GM23338 (cell line): ENCODE data around the gene SSR3. TPM values are rescaled to one million over a fixed set of nuclear protein-coding genes. Genes with fewer than 3 reads are reported as not detected.

Experiments used
- ATAC-seq: fragments of 200-7000 bp; cut with Tn5 transposase; 3 replicates; pipeline ENCODE4 v1.9.1; 2020
- DNase-seq: peaks from one replicate; pipeline ENCODE4 v3.0.0-alpha.2; 2015; ENCODE audit warnings: low spot score
- H2AFZ ChIP-seq: fragments of 200-600 bp; sonication (generic); 2 replicates; pipeline ENCODE4 v1.8.0; 2016; ENCODE audit warnings: antibody characterized with exemption, mild to moderate bottlenecking, moderate library complexity
- H3F3A ChIP-seq: fragments of 200-600 bp; sonication (generic); replicated peaks from 2 replicates; pipeline ENCODE4 v1.8.0; 2017; ENCODE audit warnings: antibody characterized with exemption, mixed run types, low read depth
- H3K27ac ChIP-seq: fragments of 200-600 bp; sonication (generic); 2 replicates; pipeline ENCODE4 v1.6.1; 2016; ENCODE audit warnings: low read depth
- H3K27me3 ChIP-seq: fragments of 200-600 bp; sonication (generic); 2 replicates; pipeline ENCODE4 v1.8.0; 2016; ENCODE audit warnings: mild to moderate bottlenecking, mixed run types, moderate library complexity; ENCODE audit not compliant: insufficient read depth
- H3K36me3 ChIP-seq: fragments of 200-600 bp; sonication (generic); 2 replicates; pipeline ENCODE4 v1.8.0; 2016; ENCODE audit warnings: mild to moderate bottlenecking; ENCODE audit not compliant: insufficient read depth
- H3K4me1 ChIP-seq: fragments of 200-600 bp; sonication (generic); 2 replicates; pipeline ENCODE4 v1.8.0; 2016; ENCODE audit warnings: mild to moderate bottlenecking, moderate library complexity; ENCODE audit not compliant: insufficient read depth
- H3K4me2 ChIP-seq: fragments of 200-600 bp; sonication (generic); 2 replicates; pipeline ENCODE4 v1.7.1; 2017; ENCODE audit warnings: mixed run types
- H3K4me3 ChIP-seq: fragments of 200-600 bp; sonication (generic); 2 replicates; pipeline ENCODE4 v1.6.1; 2016; ENCODE audit warnings: mixed run types
- H3K79me2 ChIP-seq: fragments of 200-600 bp; sonication (generic); replicated peaks from 2 replicates; pipeline ENCODE4 v1.8.0; 2017; ENCODE audit warnings: mild to moderate bottlenecking; ENCODE audit not compliant: insufficient read depth
- H3K9me2 ChIP-seq: fragments of 200-600 bp; sonication (generic); 2 replicates; pipeline ENCODE4 v1.8.0; 2017; ENCODE audit not compliant: insufficient read depth
- H4K20me1 ChIP-seq: fragments of 200-600 bp; sonication (generic); replicated peaks from 2 replicates; pipeline ENCODE4 v1.8.0; 2017; ENCODE audit warnings: mild to moderate bottlenecking; ENCODE audit not compliant: insufficient read depth
- H3K27ac Mint-ChIP-seq: 2 replicates; pipeline ENCODE4 v1.8.0; 2020; ENCODE audit warnings: inconsistent platforms, mild to moderate bottlenecking, moderate library complexity, mixed read lengths
- H3K27me3 Mint-ChIP-seq: 3 replicates; pipeline ENCODE4 v1.8.0; 2022; ENCODE audit warnings: low read depth, mild to moderate bottlenecking, moderate library complexity, mixed read lengths, inconsistent platforms; ENCODE audit not compliant: insufficient read depth, poor library complexity
- H3K36me3 Mint-ChIP-seq: 3 replicates; pipeline ENCODE4 v1.8.0; 2021; ENCODE audit warnings: low read depth, mild to moderate bottlenecking, inconsistent platforms, moderate library complexity, mixed read lengths
- H3K4me1 Mint-ChIP-seq: 3 replicates; pipeline ENCODE4 v1.8.0; 2020; ENCODE audit warnings: mild to moderate bottlenecking, inconsistent platforms, mixed read lengths
- H3K4me3 Mint-ChIP-seq: 3 replicates; pipeline ENCODE4 v1.8.0; 2021; ENCODE audit warnings: moderate library complexity, mild to moderate bottlenecking, inconsistent platforms, mixed read lengths
- H3K9me3 Mint-ChIP-seq: 3 replicates; pipeline ENCODE4 v1.8.0; 2020; ENCODE audit warnings: moderate library complexity, mild to moderate bottlenecking, inconsistent platforms, mixed read lengths
- CREB1 ChIP-seq: fragments of 250-450 bp; sonication (Bioruptor Pico); IDR thresholded peaks from 2 replicates; pipeline ENCODE4 v1.5.0; 2020; ENCODE audit warnings: low read depth, mild to moderate bottlenecking, moderate library complexity
- ETS1 ChIP-seq: IDR thresholded peaks from 2 replicates; pipeline ENCODE4 v1.6.1; 2016; ENCODE audit warnings: antibody characterized with exemption
- EZH2 ChIP-seq: fragments of 200-600 bp; sonication (generic); IDR thresholded peaks from one replicate; pipeline ENCODE4 v1.8.0; 2017; ENCODE audit warnings: antibody characterized with exemption, mild to moderate bottlenecking, low read depth; ENCODE audit not compliant: unreplicated experiment
- EZH2phosphoT487 ChIP-seq: fragments of 200-600 bp; sonication (generic); IDR thresholded peaks from one replicate; pipeline ENCODE4 v1.8.1; 2018; ENCODE audit warnings: antibody characterized with exemption; ENCODE audit not compliant: unreplicated experiment
- JUNB ChIP-seq: IDR thresholded peaks from one replicate; pipeline ENCODE4 v1.6.1; 2016; ENCODE audit warnings: antibody characterized with exemption; ENCODE audit not compliant: unreplicated experiment
- NANOG ChIP-seq: IDR thresholded peaks from 2 replicates; pipeline ENCODE4 v1.6.1; 2016; ENCODE audit warnings: antibody characterized with exemption, borderline replicate concordance
- POLR2AphosphoS5 ChIP-seq: IDR thresholded peaks from 2 replicates; pipeline ENCODE4 v1.6.1; 2016; ENCODE audit warnings: antibody characterized with exemption, low read depth
- REST ChIP-seq: IDR thresholded peaks from one replicate; pipeline ENCODE4 v1.6.1; 2018; ENCODE audit warnings: antibody characterized with exemption; ENCODE audit not compliant: unreplicated experiment
- STAT1 ChIP-seq: IDR thresholded peaks from one replicate; pipeline ENCODE4 v1.6.1; 2016; ENCODE audit warnings: antibody characterized with exemption; ENCODE audit not compliant: unreplicated experiment
- ZNF114 ChIP-seq: fragments of 250-450 bp; sonication (Bioruptor Pico); IDR thresholded peaks from 2 replicates; pipeline ENCODE4 v1.5.0; 2020; ENCODE audit warnings: mild to moderate bottlenecking, moderate library complexity
- ZNF331 ChIP-seq: fragments of 250-450 bp; sonication (Bioruptor Pico); IDR thresholded peaks from 2 replicates; pipeline ENCODE4 v1.5.0; 2020; ENCODE audit warnings: low read depth, mild to moderate bottlenecking, moderate library complexity
- ZNF462 ChIP-seq: fragments of 250-450 bp; sonication (Bioruptor Pico); IDR thresholded peaks from 2 replicates; pipeline ENCODE4 v1.5.0; 2020; ENCODE audit warnings: mild to moderate bottlenecking, moderate library complexity
- polyA plus RNA-seq: library from polyadenylated mRNA; unstranded; fragments of >200 nt; fragmentation: Nextera tagmentation; extraction: Ambion mirVana; gene quantifications from 2 replicates; pipeline ENCODE4 v1.2.1, GENCODE V29; 2016
- total RNA-seq: library from RNA; depleted of rRNA; stranded (reverse); fragments of >200 nt; shearing (Covaris generic); gene quantifications from 2 replicates; pipeline ENCODE4 v1.2.3, GENCODE V29; 2014
- TF ChIP-seq, protein P1 (sequence below), 2 experiments: fragments of 200-600 bp in 1 of 2; sonication (generic) in 1 of 2; conservative IDR thresholded peaks; 2 replicates each; pipeline versions ENCODE4 v1.5.1 to v1.6.1; 2016 to 2017; ENCODE audit warnings: antibody characterized with exemption in 2 of 2, low read depth in 2 of 2, mild to moderate bottlenecking in 2 of 2, moderate library complexity in 1 of 2

SSR3 gene
- total and polyA plus RNA-seq, 2 experiments from 2014 or later = 143 to 173 TPM

DNA sequence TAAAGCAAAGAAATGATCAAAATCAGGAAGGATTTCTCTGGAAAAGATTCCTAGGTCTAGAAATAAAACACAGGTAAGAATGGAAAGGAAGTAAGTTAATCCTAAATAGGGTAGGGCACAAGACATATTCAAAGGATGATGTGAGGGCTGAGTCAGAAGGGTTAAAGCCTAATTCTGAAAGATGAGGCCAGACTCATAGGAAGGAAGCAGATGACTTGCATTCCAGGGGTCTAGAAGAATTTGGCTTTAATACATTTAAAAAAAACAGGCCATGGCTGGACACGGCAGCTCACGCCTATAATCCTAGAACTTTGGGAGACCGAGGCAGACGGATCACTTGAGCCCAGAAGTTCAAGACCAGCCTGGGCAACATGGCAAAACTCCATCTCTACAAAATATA, 3.2 kb downstream of the SSR3 start:
- Mint-ChIP-seq H3K36me3 (peaks cover 58% of the 10 kb centered on the region), H3K27ac (no peak overlapping the region), H3K9me3 (no peaks in the 10 kb centered on the region), H3K27me3 (peaks cover 8% of the 10 kb centered on the region), H3K4me3 (no peak overlapping the region), H3K4me1 (peaks cover 8% of the 10 kb centered on the region; the same call in 2 of the 3 replicates)
- no peak overlapping the region for H2AFZ ChIP-seq
- no peak overlapping the region for H3K27ac ChIP-seq
- H3K36me3 ChIP-seq = peaks cover 44% of the 10 kb centered on the region; the same call in 1 of the 2 replicates
- H3K4me3 ChIP-seq = no peak overlapping the region
- no peaks in the 10 kb centered on the region for H3K27me3 ChIP-seq
- DNase-seq (no peak), ATAC-seq (no peak)
- H3K79me2 ChIP-seq = peaks cover 81% of the 10 kb centered on the region
- H3K4me1 ChIP-seq = peaks cover 6% of the 10 kb centered on the region
- peaks cover 23% of the 10 kb centered on the region for H4K20me1 ChIP-seq
- TF ChIP-seq REST = no peak
- no peak for TF ChIP-seq EZH2phosphoT487
- no peak for TF ChIP-seq NANOG
- TF ChIP-seq CREB1 = no peak
- no peak for TF ChIP-seq ZNF114 (CRISPR knock-in tag)
- no peak for TF ChIP-seq POLR2AphosphoS5
- TF ChIP-seq EZH2 = no peak
- no peak for TF ChIP-seq STAT1
- TF ChIP-seq, protein P1, sequence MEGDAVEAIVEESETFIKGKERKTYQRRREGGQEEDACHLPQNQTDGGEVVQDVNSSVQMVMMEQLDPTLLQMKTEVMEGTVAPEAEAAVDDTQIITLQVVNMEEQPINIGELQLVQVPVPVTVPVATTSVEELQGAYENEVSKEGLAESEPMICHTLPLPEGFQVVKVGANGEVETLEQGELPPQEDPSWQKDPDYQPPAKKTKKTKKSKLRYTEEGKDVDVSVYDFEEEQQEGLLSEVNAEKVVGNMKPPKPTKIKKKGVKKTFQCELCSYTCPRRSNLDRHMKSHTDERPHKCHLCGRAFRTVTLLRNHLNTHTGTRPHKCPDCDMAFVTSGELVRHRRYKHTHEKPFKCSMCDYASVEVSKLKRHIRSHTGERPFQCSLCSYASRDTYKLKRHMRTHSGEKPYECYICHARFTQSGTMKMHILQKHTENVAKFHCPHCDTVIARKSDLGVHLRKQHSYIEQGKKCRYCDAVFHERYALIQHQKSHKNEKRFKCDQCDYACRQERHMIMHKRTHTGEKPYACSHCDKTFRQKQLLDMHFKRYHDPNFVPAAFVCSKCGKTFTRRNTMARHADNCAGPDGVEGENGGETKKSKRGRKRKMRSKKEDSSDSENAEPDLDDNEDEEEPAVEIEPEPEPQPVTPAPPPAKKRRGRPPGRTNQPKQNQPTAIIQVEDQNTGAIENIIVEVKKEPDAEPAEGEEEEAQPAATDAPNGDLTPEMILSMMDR (conservative IDR thresholded peaks at IDR 0.05; ENCODE audit: low read depth in 2 of 2) = no peak
- no peak for TF ChIP-seq ZNF462 (CRISPR knock-in tag)
- TF ChIP-seq JUNB = no peak
- no peak for TF ChIP-seq ZNF331 (CRISPR knock-in tag)
- no peak for TF ChIP-seq ETS1
- no peaks in the 10 kb centered on the region for H3F3A ChIP-seq
- H3K9me2 ChIP-seq = no peaks in the 10 kb centered on the region
- H3K4me2 ChIP-seq = no peak overlapping the region
